ENCODE data around the gene COL11A1. TPM values are rescaled to one million over a fixed set of nuclear protein-coding genes. Genes with fewer than 3 reads are reported as not detected.

Gene COL11A1
- total and polyA plus RNA-seq, 2 experiments from 2014 or later: 12.3 to 12.5 TPM

DNA sequence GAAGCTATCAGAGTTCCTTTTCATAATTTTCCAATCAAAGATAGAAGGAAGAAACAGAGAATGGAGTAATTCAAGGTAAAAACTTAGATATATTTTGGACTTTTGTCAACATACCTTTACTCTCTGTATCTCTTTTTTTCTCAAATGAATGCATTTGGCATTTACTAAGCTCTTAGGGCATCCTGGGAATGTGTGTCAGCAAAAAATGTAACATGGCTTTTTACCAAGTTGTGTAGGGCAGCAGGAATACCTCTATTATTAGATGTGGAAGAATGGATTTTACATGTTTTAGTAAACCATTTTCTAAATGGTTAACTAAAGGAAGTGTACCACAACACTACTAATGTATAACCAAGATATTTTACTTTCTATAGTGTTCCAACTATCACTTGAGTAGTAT, 4.2 kb upstream of the COL11A1 start:
- no peaks in the 10 kb centered on the region for H4K20me1 ChIP-seq (replicated peaks; ENCODE audit: insufficient read depth)
- no peak overlapping the region for H3K4me2 ChIP-seq
- TF ChIP-seq CREB1 (CRISPR knock-in tag; IDR thresholded peaks at IDR 0.05; ENCODE audit: low read depth) (no peak), JUNB (IDR thresholded peaks at IDR 0.05; ENCODE audit: unreplicated experiment) (no peak), EZH2phosphoT487 (IDR thresholded peaks at IDR 0.05; ENCODE audit: unreplicated experiment) (no peak), ZNF331 (CRISPR knock-in tag; IDR thresholded peaks at IDR 0.05; ENCODE audit: low read depth) (no peak), ZNF114 (CRISPR knock-in tag; IDR thresholded peaks at IDR 0.05) (no peak), NANOG (IDR thresholded peaks at IDR 0.05; ENCODE audit: borderline replicate concordance) (no peak), POLR2AphosphoS5 (IDR thresholded peaks at IDR 0.05; ENCODE audit: low read depth) (no peak), STAT1 (IDR thresholded peaks at IDR 0.05; ENCODE audit: unreplicated experiment) (no peak), EZH2 (IDR thresholded peaks at IDR 0.05; ENCODE audit: low read depth, unreplicated experiment) (no peak)
- TF ChIP-seq, protein P1, sequence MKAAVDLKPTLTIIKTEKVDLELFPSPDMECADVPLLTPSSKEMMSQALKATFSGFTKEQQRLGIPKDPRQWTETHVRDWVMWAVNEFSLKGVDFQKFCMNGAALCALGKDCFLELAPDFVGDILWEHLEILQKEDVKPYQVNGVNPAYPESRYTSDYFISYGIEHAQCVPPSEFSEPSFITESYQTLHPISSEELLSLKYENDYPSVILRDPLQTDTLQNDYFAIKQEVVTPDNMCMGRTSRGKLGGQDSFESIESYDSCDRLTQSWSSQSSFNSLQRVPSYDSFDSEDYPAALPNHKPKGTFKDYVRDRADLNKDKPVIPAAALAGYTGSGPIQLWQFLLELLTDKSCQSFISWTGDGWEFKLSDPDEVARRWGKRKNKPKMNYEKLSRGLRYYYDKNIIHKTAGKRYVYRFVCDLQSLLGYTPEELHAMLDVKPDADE (IDR thresholded peaks at IDR 0.05): no peak
- TF ChIP-seq, protein P2, sequence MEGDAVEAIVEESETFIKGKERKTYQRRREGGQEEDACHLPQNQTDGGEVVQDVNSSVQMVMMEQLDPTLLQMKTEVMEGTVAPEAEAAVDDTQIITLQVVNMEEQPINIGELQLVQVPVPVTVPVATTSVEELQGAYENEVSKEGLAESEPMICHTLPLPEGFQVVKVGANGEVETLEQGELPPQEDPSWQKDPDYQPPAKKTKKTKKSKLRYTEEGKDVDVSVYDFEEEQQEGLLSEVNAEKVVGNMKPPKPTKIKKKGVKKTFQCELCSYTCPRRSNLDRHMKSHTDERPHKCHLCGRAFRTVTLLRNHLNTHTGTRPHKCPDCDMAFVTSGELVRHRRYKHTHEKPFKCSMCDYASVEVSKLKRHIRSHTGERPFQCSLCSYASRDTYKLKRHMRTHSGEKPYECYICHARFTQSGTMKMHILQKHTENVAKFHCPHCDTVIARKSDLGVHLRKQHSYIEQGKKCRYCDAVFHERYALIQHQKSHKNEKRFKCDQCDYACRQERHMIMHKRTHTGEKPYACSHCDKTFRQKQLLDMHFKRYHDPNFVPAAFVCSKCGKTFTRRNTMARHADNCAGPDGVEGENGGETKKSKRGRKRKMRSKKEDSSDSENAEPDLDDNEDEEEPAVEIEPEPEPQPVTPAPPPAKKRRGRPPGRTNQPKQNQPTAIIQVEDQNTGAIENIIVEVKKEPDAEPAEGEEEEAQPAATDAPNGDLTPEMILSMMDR (conservative IDR thresholded peaks at IDR 0.05; ENCODE audit: low read depth in 2 of 2): no peak
- TF ChIP-seq, protein P3, sequence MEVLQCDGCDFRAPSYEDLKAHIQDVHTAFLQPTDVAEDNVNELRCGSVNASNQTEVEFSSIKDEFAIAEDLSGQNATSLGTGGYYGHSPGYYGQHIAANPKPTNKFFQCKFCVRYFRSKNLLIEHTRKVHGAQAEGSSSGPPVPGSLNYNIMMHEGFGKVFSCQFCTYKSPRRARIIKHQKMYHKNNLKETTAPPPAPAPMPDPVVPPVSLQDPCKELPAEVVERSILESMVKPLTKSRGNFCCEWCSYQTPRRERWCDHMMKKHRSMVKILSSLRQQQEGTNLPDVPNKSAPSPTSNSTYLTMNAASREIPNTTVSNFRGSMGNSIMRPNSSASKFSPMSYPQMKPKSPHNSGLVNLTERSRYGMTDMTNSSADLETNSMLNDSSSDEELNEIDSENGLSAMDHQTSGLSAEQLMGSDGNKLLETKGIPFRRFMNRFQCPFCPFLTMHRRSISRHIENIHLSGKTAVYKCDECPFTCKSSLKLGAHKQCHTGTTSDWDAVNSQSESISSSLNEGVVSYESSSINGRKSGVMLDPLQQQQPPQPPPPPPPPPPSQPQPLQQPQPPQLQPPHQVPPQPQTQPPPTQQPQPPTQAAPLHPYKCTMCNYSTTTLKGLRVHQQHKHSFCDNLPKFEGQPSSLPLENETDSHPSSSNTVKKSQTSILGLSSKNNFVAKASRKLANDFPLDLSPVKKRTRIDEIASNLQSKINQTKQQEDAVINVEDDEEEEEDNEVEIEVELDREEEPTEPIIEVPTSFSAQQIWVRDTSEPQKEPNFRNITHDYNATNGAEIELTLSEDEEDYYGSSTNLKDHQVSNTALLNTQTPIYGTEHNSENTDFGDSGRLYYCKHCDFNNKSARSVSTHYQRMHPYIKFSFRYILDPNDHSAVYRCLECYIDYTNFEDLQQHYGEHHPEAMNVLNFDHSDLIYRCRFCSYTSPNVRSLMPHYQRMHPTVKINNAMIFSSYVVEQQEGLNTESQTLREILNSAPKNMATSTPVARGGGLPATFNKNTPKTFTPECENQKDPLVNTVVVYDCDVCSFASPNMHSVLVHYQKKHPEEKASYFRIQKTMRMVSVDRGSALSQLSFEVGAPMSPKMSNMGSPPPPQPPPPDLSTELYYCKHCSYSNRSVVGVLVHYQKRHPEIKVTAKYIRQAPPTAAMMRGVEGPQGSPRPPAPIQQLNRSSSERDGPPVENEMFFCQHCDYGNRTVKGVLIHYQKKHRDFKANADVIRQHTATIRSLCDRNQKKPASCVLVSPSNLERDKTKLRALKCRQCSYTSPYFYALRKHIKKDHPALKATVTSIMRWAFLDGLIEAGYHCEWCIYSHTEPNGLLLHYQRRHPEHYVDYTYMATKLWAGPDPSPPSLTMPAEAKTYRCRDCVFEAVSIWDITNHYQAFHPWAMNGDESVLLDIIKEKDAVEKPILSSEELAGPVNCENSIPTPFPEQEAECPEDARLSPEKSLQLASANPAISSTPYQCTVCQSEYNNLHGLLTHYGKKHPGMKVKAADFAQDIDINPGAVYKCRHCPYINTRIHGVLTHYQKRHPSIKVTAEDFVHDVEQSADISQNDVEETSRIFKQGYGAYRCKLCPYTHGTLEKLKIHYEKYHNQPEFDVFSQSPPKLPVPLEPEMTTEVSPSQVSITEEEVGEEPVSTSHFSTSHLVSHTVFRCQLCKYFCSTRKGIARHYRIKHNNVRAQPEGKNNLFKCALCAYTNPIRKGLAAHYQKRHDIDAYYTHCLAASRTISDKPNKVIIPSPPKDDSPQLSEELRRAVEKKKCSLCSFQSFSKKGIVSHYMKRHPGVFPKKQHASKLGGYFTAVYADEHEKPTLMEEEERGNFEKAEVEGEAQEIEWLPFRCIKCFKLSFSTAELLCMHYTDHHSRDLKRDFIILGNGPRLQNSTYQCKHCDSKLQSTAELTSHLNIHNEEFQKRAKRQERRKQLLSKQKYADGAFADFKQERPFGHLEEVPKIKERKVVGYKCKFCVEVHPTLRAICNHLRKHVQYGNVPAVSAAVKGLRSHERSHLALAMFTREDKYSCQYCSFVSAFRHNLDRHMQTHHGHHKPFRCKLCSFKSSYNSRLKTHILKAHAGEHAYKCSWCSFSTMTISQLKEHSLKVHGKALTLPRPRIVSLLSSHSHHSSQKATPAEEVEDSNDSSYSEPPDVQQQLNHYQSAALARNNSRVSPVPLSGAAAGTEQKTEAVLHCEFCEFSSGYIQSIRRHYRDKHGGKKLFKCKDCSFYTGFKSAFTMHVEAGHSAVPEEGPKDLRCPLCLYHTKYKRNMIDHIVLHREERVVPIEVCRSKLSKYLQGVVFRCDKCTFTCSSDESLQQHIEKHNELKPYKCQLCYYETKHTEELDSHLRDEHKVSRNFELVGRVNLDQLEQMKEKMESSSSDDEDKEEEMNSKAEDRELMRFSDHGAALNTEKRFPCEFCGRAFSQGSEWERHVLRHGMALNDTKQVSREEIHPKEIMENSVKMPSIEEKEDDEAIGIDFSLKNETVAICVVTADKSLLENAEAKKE (CRISPR knock-in tag; IDR thresholded peaks at IDR 0.05): no peak
- TF ChIP-seq, protein P4, sequence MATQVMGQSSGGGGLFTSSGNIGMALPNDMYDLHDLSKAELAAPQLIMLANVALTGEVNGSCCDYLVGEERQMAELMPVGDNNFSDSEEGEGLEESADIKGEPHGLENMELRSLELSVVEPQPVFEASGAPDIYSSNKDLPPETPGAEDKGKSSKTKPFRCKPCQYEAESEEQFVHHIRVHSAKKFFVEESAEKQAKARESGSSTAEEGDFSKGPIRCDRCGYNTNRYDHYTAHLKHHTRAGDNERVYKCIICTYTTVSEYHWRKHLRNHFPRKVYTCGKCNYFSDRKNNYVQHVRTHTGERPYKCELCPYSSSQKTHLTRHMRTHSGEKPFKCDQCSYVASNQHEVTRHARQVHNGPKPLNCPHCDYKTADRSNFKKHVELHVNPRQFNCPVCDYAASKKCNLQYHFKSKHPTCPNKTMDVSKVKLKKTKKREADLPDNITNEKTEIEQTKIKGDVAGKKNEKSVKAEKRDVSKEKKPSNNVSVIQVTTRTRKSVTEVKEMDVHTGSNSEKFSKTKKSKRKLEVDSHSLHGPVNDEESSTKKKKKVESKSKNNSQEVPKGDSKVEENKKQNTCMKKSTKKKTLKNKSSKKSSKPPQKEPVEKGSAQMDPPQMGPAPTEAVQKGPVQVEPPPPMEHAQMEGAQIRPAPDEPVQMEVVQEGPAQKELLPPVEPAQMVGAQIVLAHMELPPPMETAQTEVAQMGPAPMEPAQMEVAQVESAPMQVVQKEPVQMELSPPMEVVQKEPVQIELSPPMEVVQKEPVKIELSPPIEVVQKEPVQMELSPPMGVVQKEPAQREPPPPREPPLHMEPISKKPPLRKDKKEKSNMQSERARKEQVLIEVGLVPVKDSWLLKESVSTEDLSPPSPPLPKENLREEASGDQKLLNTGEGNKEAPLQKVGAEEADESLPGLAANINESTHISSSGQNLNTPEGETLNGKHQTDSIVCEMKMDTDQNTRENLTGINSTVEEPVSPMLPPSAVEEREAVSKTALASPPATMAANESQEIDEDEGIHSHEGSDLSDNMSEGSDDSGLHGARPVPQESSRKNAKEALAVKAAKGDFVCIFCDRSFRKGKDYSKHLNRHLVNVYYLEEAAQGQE (IDR thresholded peaks at IDR 0.05; ENCODE audit: unreplicated experiment): no peak
- ATAC-seq (no peak), DNase-seq (ENCODE audit: low spot score) (no peak)
- no peaks in the 10 kb centered on the region for H3K9me2 ChIP-seq (ENCODE audit: insufficient read depth)
- Mint-ChIP-seq H3K27me3 (ENCODE audit: insufficient read depth, low read depth, poor library complexity) (peaks cover 7% of the 10 kb centered on the region), H3K9me3 (no peaks in the 10 kb centered on the region), H3K4me3 (no peak overlapping the region), H3K4me1 (peaks cover 22% of the 10 kb centered on the region), H3K36me3 (ENCODE audit: low read depth) (no peaks in the 10 kb centered on the region), H3K27ac (no peak overlapping the region)
- no peaks in the 10 kb centered on the region for H3K36me3 ChIP-seq (ENCODE audit: insufficient read depth)
- H3K27ac ChIP-seq (ENCODE audit: low read depth): no peak overlapping the region
- no peak overlapping the region for H3K4me3 ChIP-seq
- peaks cover 18% of the 10 kb centered on the region for H3K4me1 ChIP-seq (ENCODE audit: insufficient read depth)
- no peaks in the 10 kb centered on the region for H3F3A ChIP-seq (replicated peaks; ENCODE audit: low read depth)
- H3K79me2 ChIP-seq (replicated peaks; ENCODE audit: insufficient read depth): no peaks in the 10 kb centered on the region
- H2AFZ ChIP-seq: no peak overlapping the region
- H3K27me3 ChIP-seq (ENCODE audit: insufficient read depth): peaks cover 5% of the 10 kb centered on the region

Measured in GM23338 (cell line).